Liver (tissue), 9 donors: ENCODE measurements around the gene SLC22A5. TPM values are rescaled to one million over a fixed set of nuclear protein-coding genes. Genes with fewer than 3 reads are reported as not detected.

Experiments used
- DNase-seq: peaks from one replicate; pipeline ENCODE4 v3.0.0-alpha.2; 2017; ENCODE audit warnings: low spot score
- H3K27ac ChIP-seq, 2 donors: one replicate each; pipeline ENCODE4 v1.7.0; 2013; ENCODE audit warnings: inconsistent platforms in 2 of 2, low read length in 2 of 2, control low read depth in 1 of 2, low read depth in 1 of 2, mild to moderate bottlenecking in 1 of 2
- H3K27me3 ChIP-seq, 4 donors: one replicate each; pipeline versions ENCODE4 v1.6.1 to v1.7.0; 2013; ENCODE audit warnings: low read length in 3 of 4, inconsistent platforms in 1 of 4, mild to moderate bottlenecking in 1 of 4, moderate library complexity in 1 of 4; ENCODE audit not compliant: control insufficient read depth in 4 of 4, insufficient read depth in 4 of 4
- H3K36me3 ChIP-seq, 4 donors: one replicate each; pipeline versions ENCODE4 v1.6.1 to v1.7.0; 2013; ENCODE audit warnings: low read length in 3 of 4, mild to moderate bottlenecking in 3 of 4, low read depth in 1 of 4, moderate library complexity in 1 of 4; ENCODE audit not compliant: control insufficient read depth in 4 of 4, insufficient read depth in 3 of 4
- H3K4me1 ChIP-seq, 4 donors: one replicate each; pipeline versions ENCODE4 v1.6.1 to v1.7.0; 2013; ENCODE audit warnings: low read length in 3 of 4, mild to moderate bottlenecking in 3 of 4, moderate library complexity in 1 of 4; ENCODE audit not compliant: control insufficient read depth in 4 of 4, insufficient read depth in 4 of 4
- H3K4me3 ChIP-seq, 3 donors: one replicate each; pipeline versions ENCODE4 v1.6.1 to v1.7.0; 2013; ENCODE audit warnings: low read length in 3 of 3, control low read depth in 1 of 3, low read depth in 1 of 3, mild to moderate bottlenecking in 1 of 3
- H3K9ac ChIP-seq, 2 donors: one replicate each; pipeline ENCODE4 v1.7.0; 2013; ENCODE audit warnings: low read length in 2 of 2, mild to moderate bottlenecking in 2 of 2, moderate library complexity in 2 of 2, control low read depth in 1 of 2, low read depth in 1 of 2
- H3K9me3 ChIP-seq, 4 donors: one replicate each; pipeline versions ENCODE4 v1.6.1 to v1.7.0; 2013; ENCODE audit warnings: low read length in 3 of 4; ENCODE audit not compliant: control insufficient read depth in 4 of 4
- ATF3 ChIP-seq: IDR thresholded peaks from 2 replicates; pipeline ENCODE4 v1.6.1; 2016; ENCODE audit warnings: antibody characterized with exemption
- CTCF ChIP-seq: fragments of 150-350 bp; IDR thresholded peaks from 2 replicates; pipeline ENCODE4 v1.5.1; 2017; ENCODE audit warnings: improper control_type of control experiment, low read depth, low read length; ENCODE audit not compliant: missing input control
- EGR1 ChIP-seq, 2 donors: IDR thresholded peaks; 2 replicates each; pipeline ENCODE4 v1.6.1; 2016 to 2018; ENCODE audit warnings: antibody characterized with exemption in 2 of 2, low read depth in 2 of 2
- FOXA1 ChIP-seq: IDR thresholded peaks from 2 replicates; pipeline ENCODE4 v1.6.1; 2016; ENCODE audit warnings: antibody characterized with exemption
- GABPA ChIP-seq, 2 donors: IDR thresholded peaks in 1 of 2; conservative IDR thresholded peaks in 1 of 2; 2 replicates each; pipeline ENCODE4 v1.6.1; 2016; ENCODE audit warnings: antibody characterized with exemption in 2 of 2, mild to moderate bottlenecking in 1 of 2, moderate library complexity in 1 of 2
- HNF4A ChIP-seq, 2 donors: conservative IDR thresholded peaks; 2 replicates each; pipeline ENCODE4 v1.6.1; 2016; ENCODE audit warnings: antibody characterized with exemption in 2 of 2, mild to moderate bottlenecking in 2 of 2
- HNF4G ChIP-seq: IDR thresholded peaks from 2 replicates; pipeline ENCODE4 v1.6.1; 2016; ENCODE audit warnings: antibody characterized with exemption
- JUND ChIP-seq, 2 donors: IDR thresholded peaks; 2 replicates each; pipeline ENCODE4 v1.6.1; 2016; ENCODE audit warnings: antibody characterized with exemption in 2 of 2
- MAX ChIP-seq: IDR thresholded peaks from 2 replicates; pipeline ENCODE4 v1.6.1; 2016; ENCODE audit warnings: antibody characterized with exemption
- NR2F2 ChIP-seq: IDR thresholded peaks from 2 replicates; pipeline ENCODE4 v1.6.1; 2016; ENCODE audit warnings: antibody characterized with exemption
- RAD21 ChIP-seq, 2 donors: IDR thresholded peaks; 2 replicates each; pipeline ENCODE4 v1.6.1; 2016; ENCODE audit warnings: antibody characterized with exemption in 2 of 2, mild to moderate bottlenecking in 2 of 2
- REST ChIP-seq: IDR thresholded peaks from 2 replicates; pipeline ENCODE4 v1.6.1; 2016; ENCODE audit warnings: antibody characterized with exemption, mild to moderate bottlenecking
- RXRA ChIP-seq, 2 donors: IDR thresholded peaks; 2 replicates each; pipeline ENCODE4 v1.6.1; 2017 to 2018; ENCODE audit warnings: antibody characterized with exemption in 2 of 2, mild to moderate bottlenecking in 1 of 2
- TAF1 ChIP-seq: conservative IDR thresholded peaks from 2 replicates; pipeline ENCODE4 v1.6.1; 2016; ENCODE audit warnings: antibody characterized with exemption, mild to moderate bottlenecking
- YY1 ChIP-seq: IDR thresholded peaks from 2 replicates; pipeline ENCODE4 v1.6.1; 2016; ENCODE audit warnings: antibody characterized with exemption, mild to moderate bottlenecking
- WGBS: extraction: QIAGEN DNeasy Blood & Tissue Kit; methylation state at CpG from one replicate; pipeline ENCODE4 v1.1.7; 2013; 5-methylcytosine and 5-hydroxymethylcytosine counted together
- polyA plus RNA-seq, 2 donors: library from polyadenylated mRNA; stranded (reverse) in 1 of 2; unstranded in 1 of 2; fragments of 200-250 nt in 1 of 2; fragments of >200 nt in 1 of 2; fragmentation: Nextera tagmentation in 1 of 2; extraction: Ambion mirVana in 1 of 2; gene quantifications; one replicate each; pipeline versions ENCODE4 v1.2.1 to v1.2.3, GENCODE V29; 2013 to 2015
- total RNA-seq, 2 donors: library from RNA; depleted of rRNA; stranded (reverse); fragments of >200 nt; gene quantifications; one replicate each; pipeline ENCODE4 v1.2.3, GENCODE V29; 2014
- donor health status: healthy.
- donor health status: healthy.
- donor health status: healthy.
- donor health status: healthy.
- donor health status: healthy.

Gene SLC22A5
- total and polyA plus RNA-seq, 4 donors = 3.4 to 12.7 (median 8.5) TPM

- no peak for TF ChIP-seq HNF4A (conservative IDR thresholded peaks at IDR 0.05)
- no peak for TF ChIP-seq TAF1
- TF ChIP-seq REST = no peak
Measured at GRCh38 chr5:132419502-132420468, 50.3 kb downstream of the SLC22A5 start (continued).

GRCh38 chr5:132420706-132421272, 51.3 kb downstream of the SLC22A5 start:
- Histone ChIP-seq H3K9me3 (no peaks in the 10 kb centered on the region), H3K9ac (peak overlapping the region in 1 of 2 donors; percentile 8), H3K27ac (peak overlapping the region; percentile 34 to 42), H3K27me3 (no peaks in the 10 kb centered on the region), H3K4me3 (no peak overlapping the region), H3K36me3 (peaks cover 0 to 4% (median 0%) of the 10 kb centered on the region in 4 donors), H3K4me1 (peaks cover 23 to 78% (median 60%) of the 10 kb centered on the region in 4 donors)
- 65% methylated on average over 7 of the region's 7 CpGs for WGBS
- DNase-seq = peak; percentile 33
- no peak for TF ChIP-seq NR2F2
- no peak for TF ChIP-seq TAF1
- no peak for TF ChIP-seq CTCF

GRCh38 chr5:132421462-132421861, 52.0 kb downstream of the SLC22A5 start:
- Histone ChIP-seq H3K36me3 (peaks cover 0 to 4% (median 0%) of the 10 kb centered on the region in 4 donors), H3K9me3 (no peaks in the 10 kb centered on the region), H3K27me3 (no peaks in the 10 kb centered on the region), H3K9ac (no peak overlapping the region), H3K4me1 (peaks cover 22 to 78% (median 57%) of the 10 kb centered on the region in 4 donors), H3K4me3 (no peak overlapping the region), H3K27ac (peak overlapping the region; percentile 11 to 42)
- no peak for DNase-seq
- WGBS = 89% methylated on average over 3 of the region's 3 CpGs
- TF ChIP-seq TAF1 (no peak), ATF3 (no peak), RXRA (IDR thresholded peaks at IDR 0.05) (no peak), MAX (no peak), GABPA (IDR thresholded peaks at IDR 0.05 in 1 of 2, conservative IDR thresholded peaks at IDR 0.05 in 1 of 2) (no peak), HNF4A (conservative IDR thresholded peaks at IDR 0.05) (no peak), HNF4G (no peak), JUND (IDR thresholded peaks at IDR 0.05) (no peak), FOXA1 (no peak), EGR1 (IDR thresholded peaks at IDR 0.05; ENCODE audit: low read depth in 2 of 2) (no peak), RAD21 (IDR thresholded peaks at IDR 0.05) (no peak), YY1 (no peak)
